Mammary epithelial cell (primary cell): Measurements from ENCODE around the gene CEP152.

Experiments used
- EZH2 ChIP-seq: IDR thresholded peaks from 2 replicates; pipeline ENCODE4 v1.6.1; 2012; ENCODE audit warnings: low read length, inconsistent platforms, borderline replicate concordance
- TF ChIP-seq, protein P1 (sequence below), 2 donors: IDR thresholded peaks in 1 of 2; conservative IDR thresholded peaks in 1 of 2; 2 replicates each; pipeline ENCODE4 v1.5.1; 2011 to 2012; ENCODE audit warnings: inconsistent platforms in 2 of 2, low read length in 2 of 2, mild to moderate bottlenecking in 2 of 2, control low read depth in 1 of 2, low read depth in 1 of 2; ENCODE audit not compliant: insufficient read depth in 1 of 2; ENCODE audit errors: extremely low read depth in 1 of 2

DNA sequence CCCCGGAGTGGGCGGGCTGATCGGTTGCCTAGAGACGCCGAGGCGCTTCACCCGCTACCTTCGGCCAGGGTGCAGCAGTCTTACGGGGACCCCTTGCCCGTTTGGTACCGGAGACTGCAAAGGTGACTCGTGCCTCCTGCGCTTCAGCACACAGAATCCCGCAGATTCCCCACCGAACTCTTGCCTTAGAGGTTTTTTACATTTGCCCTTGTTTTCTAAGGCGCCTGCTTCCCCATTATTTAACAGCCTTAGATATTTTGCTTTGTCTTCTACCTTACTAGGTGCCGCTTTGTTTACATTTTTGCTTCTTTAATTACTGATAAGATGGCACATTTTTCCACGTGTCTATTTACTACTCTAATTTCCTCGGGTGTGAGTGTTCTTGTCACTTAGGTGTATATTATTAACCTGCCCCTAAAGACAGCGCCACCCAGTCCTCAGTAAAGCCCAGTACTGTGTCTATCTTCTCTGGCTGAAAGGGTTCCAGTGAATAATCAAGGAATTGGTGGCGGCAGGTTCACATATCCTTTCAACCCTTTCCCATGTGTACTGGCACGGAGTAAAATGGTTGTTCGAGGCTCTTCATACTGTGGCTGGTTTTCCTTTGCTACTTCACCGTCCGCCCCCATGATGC is 573 bp upstream of the CEP152 start:
- TF ChIP-seq, protein P1, sequence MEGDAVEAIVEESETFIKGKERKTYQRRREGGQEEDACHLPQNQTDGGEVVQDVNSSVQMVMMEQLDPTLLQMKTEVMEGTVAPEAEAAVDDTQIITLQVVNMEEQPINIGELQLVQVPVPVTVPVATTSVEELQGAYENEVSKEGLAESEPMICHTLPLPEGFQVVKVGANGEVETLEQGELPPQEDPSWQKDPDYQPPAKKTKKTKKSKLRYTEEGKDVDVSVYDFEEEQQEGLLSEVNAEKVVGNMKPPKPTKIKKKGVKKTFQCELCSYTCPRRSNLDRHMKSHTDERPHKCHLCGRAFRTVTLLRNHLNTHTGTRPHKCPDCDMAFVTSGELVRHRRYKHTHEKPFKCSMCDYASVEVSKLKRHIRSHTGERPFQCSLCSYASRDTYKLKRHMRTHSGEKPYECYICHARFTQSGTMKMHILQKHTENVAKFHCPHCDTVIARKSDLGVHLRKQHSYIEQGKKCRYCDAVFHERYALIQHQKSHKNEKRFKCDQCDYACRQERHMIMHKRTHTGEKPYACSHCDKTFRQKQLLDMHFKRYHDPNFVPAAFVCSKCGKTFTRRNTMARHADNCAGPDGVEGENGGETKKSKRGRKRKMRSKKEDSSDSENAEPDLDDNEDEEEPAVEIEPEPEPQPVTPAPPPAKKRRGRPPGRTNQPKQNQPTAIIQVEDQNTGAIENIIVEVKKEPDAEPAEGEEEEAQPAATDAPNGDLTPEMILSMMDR (conservative IDR thresholded peaks at IDR 0.05 in 1 of 2, IDR thresholded peaks at IDR 0.05 in 1 of 2; ENCODE audit: extremely low read depth in 1 of 2, insufficient read depth in 1 of 2, low read depth in 1 of 2, low read length in 2 of 2), result peak; percentile 9 to 16
- no peak for TF ChIP-seq EZH2
